Lung microvascular endothelial cell (primary cell): ENCODE results near the gene TRIM16. TPM values are rescaled to one million over a fixed set of nuclear protein-coding genes. Genes with fewer than 3 reads are reported as not detected.
"Not testable (repeated sequence)": the region's sequence is repeated elsewhere in the genome, so short reads cannot be mapped to it uniquely, and the experiment has no call there.

Experiments
- DNase-seq, 2 donors: peaks; one replicate each; pipeline versions ENCODE4 v3.0.0 to v3.0.0-alpha.2; 2010; ENCODE audit warnings: low read depth in 2 of 2
- total RNA-seq: library from RNA; depleted of rRNA; stranded (reverse); fragments of >200 nt; gene quantifications from 2 replicates; pipeline ENCODE4 v1.2.1, GENCODE V29; 2014

The TRIM16 gene
- total RNA-seq, 1 donor from 2014 or later, result 40.9 TPM

DNA sequence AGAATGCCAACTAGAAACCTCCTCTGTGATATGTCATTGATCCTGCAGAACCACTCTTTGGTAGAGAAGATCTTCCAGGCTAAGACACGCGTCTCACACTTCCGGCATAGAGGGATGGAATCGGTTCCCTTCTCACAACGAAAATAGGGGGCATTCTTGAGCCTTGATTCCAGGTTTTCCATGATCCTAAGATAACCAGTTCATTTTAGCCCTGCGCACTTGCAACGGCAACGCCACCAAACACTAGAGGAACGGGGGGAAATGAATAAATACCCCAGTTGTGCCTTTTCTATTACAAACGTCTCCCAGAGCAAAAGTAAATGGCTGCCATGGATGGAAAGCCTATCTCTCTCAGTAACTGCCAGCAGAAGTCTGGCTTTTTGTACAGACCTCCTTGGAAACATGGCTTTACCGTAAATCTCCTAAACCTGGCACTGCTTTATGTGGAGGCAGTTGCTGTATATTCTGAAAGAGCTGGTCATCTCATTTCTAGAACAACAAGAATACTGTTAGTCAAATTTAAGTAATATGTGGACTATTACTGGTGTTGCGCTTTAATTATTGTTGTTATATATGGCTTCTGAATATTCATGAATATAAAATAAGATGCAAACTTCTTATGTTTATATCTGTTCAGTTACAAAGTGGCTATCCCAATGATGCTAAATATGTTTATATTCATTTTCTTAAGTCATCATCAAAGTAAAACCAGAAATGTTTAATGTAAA lies 64.6 kb downstream of the TRIM16 start, which contains the start of gene FBXW10B:
Gene FBXW10B (minus strand): TSS at position 374 of the 728 bp plus-strand sequence. CDS start 192 bp downstream, at position 182.
- DNase-seq, result not testable (repeated sequence)

DNA sequence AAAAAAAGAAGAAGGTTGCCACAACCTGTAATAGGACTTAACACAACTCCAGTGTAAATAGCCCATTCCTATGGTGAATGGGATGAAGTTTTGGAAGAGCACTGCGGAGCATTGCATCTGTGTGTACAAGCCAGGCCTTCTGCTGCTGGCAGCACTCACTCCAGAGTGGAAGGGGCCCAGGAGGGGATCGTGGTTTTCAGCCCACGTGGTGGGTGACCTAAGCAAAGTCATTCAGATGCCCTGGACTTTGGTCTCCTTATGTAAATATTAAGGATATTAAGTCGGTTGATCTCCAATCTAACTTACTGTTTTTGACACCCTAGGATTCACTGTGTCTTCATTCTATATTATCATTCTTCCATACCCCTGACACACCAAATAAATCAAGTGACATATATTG lies 67.3 kb downstream of the TRIM16 start:
- not testable (repeated sequence) for DNase-seq

DNA sequence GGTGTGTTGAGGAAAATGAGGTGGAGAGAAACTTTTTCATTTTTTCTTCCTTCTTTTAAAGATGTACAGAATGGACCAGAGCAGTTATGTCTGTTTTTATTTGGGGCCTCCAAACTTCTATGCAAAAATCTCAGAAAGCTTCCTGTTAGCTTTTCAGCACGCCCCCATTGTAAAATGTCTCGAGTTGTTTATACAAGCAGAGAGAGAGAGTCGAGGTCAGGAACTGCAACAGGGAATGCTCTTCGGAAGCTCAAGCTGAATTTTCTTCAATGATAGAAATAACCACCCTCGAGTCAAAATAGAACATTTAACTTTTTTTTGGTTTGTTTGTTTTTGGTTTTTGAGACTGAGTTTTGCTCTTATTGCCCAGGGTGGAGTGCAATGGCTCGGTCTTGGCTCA lies 68.3 kb downstream of the TRIM16 start:
- DNase-seq, result not testable (repeated sequence)

DNA sequence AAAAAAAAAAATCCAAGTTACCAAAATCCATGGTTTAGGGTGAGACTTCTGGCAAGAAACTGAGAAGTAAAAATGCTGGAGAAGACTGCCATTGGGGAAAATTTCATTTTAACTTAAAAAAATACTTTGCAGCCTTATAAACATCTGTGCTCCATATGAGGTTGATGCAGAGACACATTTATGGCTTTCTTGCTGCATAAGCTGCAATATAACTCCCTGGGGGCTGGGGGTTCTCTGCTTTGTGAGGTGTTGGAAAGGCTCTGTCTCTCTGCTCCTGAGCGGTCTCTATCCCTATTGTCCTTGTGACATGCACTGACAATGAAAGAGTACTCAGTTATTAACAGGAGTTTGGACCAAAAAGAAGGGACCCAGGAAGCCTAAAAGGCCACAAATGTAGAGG lies 71.0 kb downstream of the TRIM16 start:
- DNase-seq, result not testable (repeated sequence)

DNA sequence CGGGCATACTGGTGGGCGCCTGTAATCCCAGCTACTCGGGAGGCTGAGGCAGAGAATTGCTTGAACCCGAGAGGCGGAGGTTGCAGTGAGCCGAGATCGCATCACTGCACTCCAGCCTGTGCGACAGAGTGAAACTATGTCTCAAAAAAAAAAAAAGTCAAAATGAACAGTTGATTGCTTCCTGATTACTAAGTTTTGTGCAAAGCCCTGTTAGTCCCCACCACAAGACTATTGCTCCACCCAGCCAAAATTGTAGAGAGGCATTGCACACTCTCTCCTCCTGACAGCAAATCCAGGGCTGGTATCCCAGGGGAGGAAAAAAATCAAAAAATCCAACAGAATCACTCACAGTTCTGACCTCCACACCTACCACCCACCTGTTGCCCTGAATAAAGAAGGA lies 91.2 kb downstream of the TRIM16 start:
- DNase-seq, result not testable (repeated sequence)

DNA sequence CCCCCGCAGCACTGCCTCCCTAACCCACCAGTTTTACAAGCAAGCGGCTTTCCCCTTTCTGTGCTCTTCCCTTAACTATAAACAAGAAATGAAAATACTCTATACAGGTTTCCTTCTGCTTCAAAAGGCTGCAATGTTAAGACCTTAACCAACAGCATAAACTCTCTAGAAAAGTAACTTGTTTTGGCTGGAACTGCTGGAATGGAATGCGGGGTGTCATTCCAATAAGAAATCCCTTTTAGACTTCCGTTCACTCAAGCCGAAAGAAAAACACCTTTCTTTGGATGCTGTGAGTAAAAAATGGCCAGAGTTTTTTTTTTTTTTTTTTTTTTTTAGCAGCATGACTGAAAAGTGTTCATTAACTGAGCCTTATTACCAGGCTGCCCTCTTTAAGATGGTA lies 92.1 kb downstream of the TRIM16 start:
- not testable (repeated sequence) for DNase-seq

DNA sequence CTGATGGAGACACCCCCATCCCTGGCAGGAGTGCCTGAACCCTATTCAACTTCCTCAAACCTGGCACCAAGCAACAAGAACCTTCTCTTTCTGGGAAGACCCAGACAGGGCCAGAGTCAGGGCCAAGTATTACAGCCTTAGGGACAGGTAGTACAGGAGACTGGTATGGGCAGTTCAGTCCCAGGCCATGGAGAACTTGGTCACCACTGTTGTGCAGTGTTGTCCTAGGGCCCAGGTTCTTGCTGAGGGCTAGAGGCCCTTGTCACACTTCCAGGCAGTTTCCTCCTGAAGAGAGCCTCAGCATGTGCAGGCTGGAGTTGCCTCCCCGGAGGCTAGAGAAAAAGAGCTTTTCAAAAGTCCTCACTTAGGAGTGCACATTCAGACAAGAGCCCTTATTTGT lies 93.3 kb downstream of the TRIM16 start:
- DNase-seq, result not testable (repeated sequence)

DNA sequence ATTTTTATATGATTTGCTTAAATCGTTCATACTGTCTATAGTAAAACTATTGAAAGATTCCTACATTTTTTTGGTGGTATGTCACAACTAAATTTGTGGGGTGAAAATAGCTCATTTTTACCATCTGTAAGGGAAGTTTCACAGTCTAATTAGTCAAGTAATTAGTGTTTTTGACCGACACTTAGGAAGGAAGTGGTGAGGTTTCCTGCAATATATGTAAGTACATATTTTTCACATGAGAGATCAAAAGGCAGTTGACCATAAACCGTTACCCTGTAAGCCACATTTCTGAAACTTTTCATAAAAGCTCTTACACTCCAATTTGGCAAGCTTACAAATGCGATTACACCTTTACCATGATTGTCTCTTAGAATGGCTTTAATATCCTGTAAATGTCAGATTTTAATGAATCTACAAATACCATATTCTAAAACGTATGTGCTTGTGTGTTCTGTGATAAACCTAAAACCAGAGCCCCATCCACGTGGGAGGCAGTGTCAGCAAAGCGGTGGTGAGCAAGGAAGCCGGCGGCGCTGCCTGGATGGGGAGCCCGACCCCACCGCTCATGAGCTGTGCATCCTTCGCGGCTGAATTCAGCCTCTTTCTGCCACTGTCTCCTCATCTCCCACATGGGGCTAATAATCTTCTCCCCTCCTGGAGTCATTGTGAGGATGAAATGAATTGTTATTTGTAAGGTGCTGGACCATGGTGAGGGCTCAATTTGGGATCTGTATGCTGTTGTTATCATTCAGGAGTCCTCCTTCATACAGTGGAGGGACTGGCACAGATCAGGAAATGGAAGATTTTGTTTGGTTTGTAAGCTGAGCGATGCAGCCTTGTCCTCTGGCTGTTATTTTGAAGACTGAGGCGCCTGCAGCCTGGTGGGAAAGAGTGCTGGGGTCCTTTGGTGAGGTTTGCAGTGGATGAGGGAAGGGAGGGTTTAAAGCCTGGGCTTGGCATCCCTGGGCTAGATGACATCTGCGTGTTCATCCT lies 94.3 kb downstream of the TRIM16 start:
- DNase-seq, result not testable (repeated sequence)

DNA sequence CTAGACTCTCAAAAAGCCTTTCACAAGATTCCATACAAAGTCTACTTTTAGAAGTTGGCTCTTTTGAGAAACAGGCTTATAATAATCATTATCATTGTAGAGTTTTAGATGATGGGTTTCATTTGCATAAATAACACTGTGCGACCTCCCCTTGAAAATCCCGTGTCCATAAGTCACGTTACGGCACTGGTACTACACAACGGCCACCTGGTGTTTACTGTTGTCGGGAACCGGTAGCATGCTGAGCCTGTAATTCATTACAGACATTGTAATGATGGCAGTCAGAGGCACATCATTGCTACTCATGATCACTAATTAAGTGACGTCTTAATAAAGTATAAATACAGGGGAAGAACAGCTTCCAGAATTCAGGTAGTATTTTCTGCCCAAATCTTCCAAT lies 96.1 kb downstream of the TRIM16 start:
- not testable (repeated sequence) for DNase-seq

DNA sequence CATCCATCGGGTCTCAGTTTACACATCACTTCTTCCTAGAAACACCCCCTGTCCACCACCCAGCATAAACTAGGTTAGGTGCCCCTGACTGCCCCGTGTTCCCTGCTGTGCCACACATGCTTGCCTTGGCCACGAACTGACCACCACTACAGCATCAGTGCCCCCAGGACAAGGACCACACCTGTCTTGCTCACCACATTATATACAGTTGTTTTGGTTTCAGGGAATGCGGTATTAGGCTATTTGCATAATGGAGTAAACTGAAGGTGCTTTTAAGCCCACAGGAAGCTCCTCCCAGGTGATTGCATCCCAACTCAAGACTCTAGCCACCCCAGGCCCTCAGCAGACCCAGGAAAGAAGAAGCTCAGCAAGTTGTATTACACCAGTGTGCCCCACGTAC lies 100.8 kb downstream of the TRIM16 start:
- DNase-seq, result not testable (repeated sequence)

DNA sequence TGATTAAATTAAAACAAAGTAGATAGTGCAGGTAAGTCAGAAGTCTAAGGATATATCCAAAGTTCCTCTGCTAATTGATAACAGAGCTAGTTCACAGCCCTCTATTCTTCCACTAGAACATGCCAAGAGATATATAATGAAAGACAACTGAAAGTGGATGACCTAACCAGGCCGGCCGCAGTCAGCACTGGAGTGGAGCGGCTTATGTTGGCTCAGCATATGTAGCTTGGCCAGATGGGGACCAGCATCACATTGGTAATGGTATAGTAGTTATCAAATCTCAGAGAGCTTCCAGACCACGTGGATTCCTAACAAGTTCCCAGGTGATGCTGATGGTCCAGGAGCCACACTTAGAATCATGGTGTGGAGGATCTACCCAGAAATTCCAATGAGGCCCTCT lies 102.6 kb downstream of the TRIM16 start:
- not testable (repeated sequence) for DNase-seq

Other genes with a start within 250 kb of the TRIM16 start
- 0.87 and 2.0 TPM in 2 replicates for gene CDRT4, start 216.7 kb downstream of the TRIM16 start, total RNA-seq
- gene TVP23C, start 120.8 kb downstream of the TRIM16 start, total RNA-seq, result 13.3 and 19.4 TPM in 2 replicates
- 0.20 and 0.22 TPM in 2 replicates for gene FBXW10B, start 64.6 kb downstream of the TRIM16 start, total RNA-seq
- gene ZNF286A, start 15.4 kb upstream of the TRIM16 start, total RNA-seq, result 25.3 and 31.3 TPM in 2 replicates
- not detected in 2 replicates for gene TBC1D26, start 48.0 kb upstream of the TRIM16 start, total RNA-seq